ENCODE data around the gene SYTL2.

Gene SYTL2

DNA sequence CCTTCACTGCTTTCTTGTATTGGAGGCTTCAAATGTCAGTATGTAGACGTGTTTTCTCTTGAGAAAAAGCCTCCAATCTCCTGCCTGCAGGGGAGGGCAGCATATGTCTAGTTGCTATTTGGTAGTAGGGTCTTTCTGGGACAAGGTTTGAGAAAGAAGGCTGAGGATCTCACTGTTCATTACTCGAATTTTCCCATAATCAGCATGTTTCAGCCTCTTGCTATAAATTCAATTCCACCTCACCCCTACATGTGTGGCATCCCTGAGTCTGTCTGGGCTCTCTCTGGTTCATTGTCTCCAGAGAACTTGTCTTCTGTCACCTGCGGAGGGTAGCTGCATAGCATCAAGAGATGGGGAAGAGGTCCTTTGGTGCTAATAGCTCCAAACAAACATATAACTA, 24.8 kb upstream of the SYTL2 start:
- in situ Hi-C loops (cut with MboI; ENCODE audit: low pct_unique_long_range_greater_than_20kb, low sequenced_read_pairs, unreplicated experiment), result no loop called here
- TF ChIP-seq, protein P1, sequence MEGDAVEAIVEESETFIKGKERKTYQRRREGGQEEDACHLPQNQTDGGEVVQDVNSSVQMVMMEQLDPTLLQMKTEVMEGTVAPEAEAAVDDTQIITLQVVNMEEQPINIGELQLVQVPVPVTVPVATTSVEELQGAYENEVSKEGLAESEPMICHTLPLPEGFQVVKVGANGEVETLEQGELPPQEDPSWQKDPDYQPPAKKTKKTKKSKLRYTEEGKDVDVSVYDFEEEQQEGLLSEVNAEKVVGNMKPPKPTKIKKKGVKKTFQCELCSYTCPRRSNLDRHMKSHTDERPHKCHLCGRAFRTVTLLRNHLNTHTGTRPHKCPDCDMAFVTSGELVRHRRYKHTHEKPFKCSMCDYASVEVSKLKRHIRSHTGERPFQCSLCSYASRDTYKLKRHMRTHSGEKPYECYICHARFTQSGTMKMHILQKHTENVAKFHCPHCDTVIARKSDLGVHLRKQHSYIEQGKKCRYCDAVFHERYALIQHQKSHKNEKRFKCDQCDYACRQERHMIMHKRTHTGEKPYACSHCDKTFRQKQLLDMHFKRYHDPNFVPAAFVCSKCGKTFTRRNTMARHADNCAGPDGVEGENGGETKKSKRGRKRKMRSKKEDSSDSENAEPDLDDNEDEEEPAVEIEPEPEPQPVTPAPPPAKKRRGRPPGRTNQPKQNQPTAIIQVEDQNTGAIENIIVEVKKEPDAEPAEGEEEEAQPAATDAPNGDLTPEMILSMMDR (IDR thresholded peaks at IDR 0.05; ENCODE audit: extremely low read depth, insufficient read depth, missing control alignments), result no peak
- no peak for DNase-seq (ENCODE audit: low spot score)

DNA sequence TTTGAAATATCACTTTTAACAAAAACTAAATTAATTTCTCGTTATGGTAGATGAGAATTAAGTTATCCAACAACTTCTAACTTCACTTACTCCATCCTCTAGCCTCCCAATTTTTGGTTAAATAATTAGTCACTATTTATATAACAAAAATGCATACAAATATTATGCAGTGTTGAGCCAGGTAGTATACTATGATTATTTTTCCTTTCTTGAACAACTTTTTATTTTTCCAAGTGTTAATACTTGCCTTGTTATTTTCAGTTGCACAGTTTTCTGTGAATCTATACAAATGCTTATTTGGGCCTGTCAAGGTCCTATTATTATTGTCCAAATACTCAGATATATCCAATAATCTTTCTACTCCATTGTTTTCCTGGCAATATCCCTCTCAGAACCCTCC, 24.3 kb upstream of the SYTL2 start:
- DNase-seq (ENCODE audit: low spot score), result no peak
- in situ Hi-C loops (cut with MboI; ENCODE audit: low pct_unique_long_range_greater_than_20kb, low sequenced_read_pairs, unreplicated experiment), result no loop called here
- TF ChIP-seq, protein P1 (IDR thresholded peaks at IDR 0.05; ENCODE audit: extremely low read depth, insufficient read depth, missing control alignments), result no peak

DNA sequence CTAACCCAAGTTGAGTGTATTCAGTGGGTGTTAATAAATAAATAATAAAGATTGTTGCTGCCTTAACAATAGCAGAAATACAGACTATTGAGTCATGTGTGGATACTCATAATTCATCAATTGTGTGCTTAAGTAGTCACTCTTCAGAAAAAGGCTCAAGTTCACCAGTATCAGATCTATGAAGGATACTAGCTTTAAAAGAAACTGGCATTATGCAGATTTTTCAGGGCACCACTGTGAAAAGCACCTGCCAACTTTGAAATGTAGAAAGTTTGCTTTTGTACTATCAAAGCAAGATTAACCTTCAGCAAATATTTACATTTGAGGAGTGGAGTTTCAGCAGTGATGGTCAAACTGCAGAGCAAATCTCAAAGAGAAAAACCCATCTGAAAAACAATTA, 20.1 kb upstream of the SYTL2 start:
- TF ChIP-seq, protein P1 (IDR thresholded peaks at IDR 0.05; ENCODE audit: extremely low read depth, insufficient read depth, missing control alignments), result no peak
- in situ Hi-C loops (cut with MboI; ENCODE audit: low pct_unique_long_range_greater_than_20kb, low sequenced_read_pairs, unreplicated experiment), result no loop called here
- DNase-seq (ENCODE audit: low spot score), result no peak

DNA sequence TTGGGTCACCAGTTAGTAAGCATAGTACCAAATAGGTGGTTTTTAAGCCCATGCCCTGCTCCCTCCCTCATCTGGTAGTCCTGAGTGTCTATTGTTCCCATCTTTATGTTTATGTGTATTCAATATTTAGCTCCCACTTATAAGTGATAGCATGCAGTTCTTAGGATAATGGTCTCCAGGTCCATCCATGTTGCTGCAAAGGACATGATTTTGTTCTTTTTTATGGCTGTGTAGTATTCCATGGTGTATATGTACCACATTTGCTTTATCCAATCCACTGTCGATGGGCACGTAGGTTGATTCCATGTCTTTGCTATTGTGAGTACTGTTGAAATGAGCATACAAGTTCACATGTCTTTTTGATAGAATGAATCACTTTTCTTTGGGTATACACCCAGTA, 18.2 kb upstream of the SYTL2 start:
- in situ Hi-C loops (cut with MboI; ENCODE audit: low pct_unique_long_range_greater_than_20kb, low sequenced_read_pairs, unreplicated experiment), result no loop called here
- DNase-seq (ENCODE audit: low spot score), result no peak
- TF ChIP-seq, protein P1 (IDR thresholded peaks at IDR 0.05; ENCODE audit: extremely low read depth, insufficient read depth, missing control alignments), result no peak

DNA sequence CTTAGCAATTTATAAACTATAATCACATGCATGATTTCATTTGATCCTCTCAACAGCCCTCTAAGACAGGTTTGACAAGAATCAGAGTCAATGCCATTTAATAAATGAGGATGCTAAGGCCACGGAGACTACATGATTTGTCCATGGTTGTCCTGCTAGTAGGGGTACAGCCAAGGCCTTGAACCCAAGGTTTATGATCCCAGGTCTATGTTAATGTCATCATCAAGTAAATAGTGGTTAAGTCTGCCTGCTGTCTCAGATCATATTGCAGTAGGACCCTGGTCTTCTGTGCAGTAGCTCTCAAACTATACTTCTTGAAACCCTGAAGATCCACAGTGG, 17.7 kb upstream of the SYTL2 start:
- in situ Hi-C loops (cut with MboI; ENCODE audit: low pct_unique_long_range_greater_than_20kb, low sequenced_read_pairs, unreplicated experiment), result no loop called here
- DNase-seq (ENCODE audit: low spot score), result no peak
- TF ChIP-seq, protein P1 (IDR thresholded peaks at IDR 0.05; ENCODE audit: extremely low read depth, insufficient read depth, missing control alignments), result no peak

DNA sequence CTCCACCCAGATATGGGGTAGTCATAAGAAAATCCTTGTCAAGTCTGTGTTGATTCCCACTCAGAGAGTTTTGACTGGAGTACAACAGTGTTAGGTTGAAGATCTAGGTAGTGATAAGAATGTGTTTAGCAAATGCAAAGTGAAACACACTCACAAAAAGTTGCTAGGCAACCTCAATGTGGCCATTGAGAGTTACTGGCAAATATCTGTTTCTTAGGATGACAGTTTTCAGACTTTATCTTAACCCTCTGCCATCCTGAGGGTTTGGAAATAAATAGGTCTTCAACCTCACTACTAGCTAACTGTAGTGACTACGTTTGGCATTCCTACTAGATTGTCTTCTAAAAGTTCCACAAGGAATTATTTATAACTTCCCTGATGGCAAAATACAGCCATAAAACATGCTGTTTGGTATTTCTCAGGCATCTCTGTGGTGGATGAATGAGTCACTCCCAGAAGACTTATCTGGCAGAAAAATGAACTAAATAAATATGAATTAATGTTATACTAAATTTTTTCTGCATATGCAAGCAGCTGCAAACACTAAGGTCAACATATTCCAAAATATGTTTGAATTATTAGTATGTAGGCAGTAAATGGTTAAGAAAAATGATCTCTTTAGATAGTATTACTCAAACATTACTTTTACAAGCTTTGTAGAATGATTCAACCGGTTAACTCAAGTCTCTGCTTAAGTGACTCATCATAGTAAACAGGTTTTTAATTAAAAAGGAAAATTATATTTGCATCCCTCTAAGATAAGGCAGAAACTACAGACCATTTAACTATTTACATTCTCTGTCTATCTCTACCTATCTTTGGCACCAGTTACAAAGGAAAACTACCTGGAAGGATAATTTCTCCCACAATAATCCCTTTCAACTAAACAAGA, 17.1 kb upstream of the SYTL2 start:
- TF ChIP-seq, protein P1 (IDR thresholded peaks at IDR 0.05; ENCODE audit: extremely low read depth, insufficient read depth, missing control alignments), result no peak
- DNase-seq (ENCODE audit: low spot score), result no peak
- in situ Hi-C loops (cut with MboI; ENCODE audit: low pct_unique_long_range_greater_than_20kb, low sequenced_read_pairs, unreplicated experiment), result no loop called here

All from GM13977 (cell line).